GM18909 (cell line): ENCODE data around the gene VPS13C.

Experiments used
- ATAC-seq: cut with Tn5 transposase; IDR thresholded peaks from one replicate; pipeline ENCODE4 v1.9.1; 2021; ENCODE audit warnings: mild to moderate bottlenecking; ENCODE audit not compliant: unreplicated experiment, poor library complexity

Gene VPS13C

DNA sequence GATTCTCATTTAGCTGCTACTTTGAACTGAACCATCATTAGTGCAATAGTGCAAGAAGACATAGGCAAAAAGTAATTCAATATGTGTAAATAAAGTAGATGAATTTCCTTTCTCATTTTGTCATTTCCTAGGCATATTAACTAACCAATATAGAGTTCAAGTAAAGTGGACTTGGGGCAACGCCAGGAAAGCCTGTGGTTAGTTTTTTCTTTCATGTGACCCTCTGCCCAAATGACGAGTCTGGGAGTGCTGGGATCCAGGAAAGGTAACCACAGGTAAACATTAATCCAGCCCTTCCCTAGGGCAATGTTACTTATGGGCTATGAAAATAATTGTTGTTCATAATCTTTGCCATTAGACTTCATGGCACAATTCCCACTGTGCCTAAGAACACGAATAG is 181.0 kb downstream of the VPS13C start:
- no peak for ATAC-seq

- no peak for ATAC-seq
Measured at GRCh38 chr15:61871926-61872522, 188.2 kb downstream of the VPS13C start.

DNA sequence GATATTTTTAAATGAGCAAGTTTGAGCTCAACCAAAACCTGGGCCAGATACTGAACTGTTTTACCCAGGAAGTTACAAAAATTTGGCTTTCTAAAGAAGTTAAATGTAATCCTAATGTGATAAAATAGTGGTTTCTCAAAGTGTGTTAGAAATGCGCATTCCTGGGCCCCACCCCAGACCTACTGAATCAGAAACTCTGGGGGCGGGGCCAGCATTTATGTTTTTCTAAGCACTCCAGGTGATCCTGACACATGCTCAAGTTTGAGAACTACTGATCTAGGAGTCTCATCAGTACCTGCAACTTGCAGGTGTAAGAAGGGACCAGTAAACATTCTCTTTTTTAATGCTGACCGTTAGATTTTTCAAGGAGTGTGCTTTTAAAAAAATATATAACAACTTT is 190.6 kb downstream of the VPS13C start:
- ATAC-seq: no peak

DNA sequence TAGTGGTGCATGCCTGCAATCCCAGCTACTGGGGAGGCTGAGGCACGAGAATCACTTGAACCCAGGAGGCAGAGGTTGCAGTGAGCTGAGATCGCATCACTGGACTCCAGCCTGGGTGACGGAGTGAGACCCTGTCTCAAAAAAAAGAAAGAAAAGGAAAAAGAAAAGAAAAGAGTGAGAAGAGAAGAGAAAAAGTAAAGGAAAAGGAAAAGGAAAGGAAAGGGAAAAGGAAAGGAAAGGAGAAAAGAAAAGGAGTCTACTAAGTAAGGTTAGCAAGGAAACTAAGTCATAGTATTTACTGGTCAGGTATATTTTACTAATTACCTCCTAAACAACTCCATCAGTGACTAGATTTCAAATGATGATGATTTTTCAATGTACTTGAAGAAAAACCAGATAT is 198.3 kb downstream of the VPS13C start:
- ATAC-seq: no peak

- no peak for ATAC-seq
Measured at GRCh38 chr15:61857169-61857829, 202.9 kb downstream of the VPS13C start.

DNA sequence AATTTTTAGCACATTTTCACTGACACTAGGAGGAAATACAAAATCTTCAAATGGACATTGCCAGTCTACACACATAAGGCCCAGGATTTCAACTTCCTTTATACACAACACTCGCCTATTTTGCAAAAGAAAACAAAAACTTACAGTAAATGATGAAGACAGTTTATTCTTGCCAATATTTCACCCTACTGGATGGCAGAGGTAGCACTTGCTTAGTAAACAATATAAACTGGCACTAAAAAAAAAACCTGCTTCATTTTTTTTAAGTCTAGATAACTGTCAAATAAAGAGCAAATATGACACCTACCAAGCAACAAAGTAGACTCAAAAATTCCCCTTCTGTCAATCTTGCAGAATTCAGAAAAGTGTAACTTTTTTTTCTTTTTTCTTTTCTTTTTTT is 204.0 kb downstream of the VPS13C start:
- ATAC-seq: no peak

DNA sequence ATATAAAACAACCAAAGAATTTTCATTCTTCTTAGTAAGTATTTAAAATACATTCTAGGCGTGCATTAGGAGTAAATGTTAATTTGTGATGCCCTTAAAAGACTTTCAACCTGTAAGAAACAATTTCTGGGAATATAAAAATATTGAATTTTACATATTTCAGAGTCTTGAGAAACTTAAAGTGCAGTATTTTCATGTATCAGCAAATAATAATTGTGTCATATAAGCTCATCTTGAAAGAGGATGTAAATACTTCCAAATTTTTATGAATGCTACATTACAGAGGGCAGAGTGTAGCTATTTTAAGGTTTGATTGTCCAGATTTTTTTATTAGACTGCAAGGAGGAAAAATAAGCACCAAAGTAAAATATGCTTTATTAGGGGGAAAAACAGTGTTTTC is 207.1 kb downstream of the VPS13C start:
- ATAC-seq: no peak

DNA sequence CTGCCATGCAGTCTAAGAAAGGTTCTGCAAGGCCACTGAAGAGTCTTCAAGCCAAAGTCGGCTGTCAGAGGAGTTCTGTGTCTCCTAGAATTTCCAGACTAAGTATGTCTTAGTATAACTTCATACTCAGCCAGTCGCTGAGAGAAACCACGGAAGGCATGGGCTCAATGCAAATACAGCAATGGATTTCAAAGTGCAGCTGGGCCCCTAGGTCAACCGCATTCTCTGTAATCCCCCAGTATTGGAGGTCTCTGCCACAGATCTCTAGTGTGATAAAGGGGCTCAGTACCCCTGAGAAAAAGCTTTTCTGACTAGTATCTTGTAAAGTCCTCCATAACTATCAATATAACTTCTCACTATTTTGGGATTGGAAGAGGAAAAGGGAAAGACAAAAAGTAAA is 208.3 kb downstream of the VPS13C start:
- no peak for ATAC-seq

DNA sequence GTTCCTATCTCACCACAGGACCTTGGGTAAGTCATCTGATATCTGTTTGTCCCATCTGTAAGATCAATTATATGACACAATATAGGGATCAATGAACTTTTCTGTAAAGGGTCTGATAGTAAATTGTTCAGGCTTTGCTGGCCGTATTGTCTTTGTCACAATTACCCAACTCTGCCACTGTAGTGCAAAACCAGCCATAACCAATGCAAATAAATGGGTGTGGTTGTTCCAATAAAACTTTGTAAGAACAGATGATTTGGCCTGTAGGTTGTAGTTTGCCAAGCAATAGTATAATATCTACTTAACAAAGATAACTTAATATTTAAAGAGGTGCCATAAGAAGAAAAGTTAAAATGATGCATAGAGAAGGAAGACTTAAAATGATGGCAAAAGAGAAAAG is 210.8 kb downstream of the VPS13C start:
- no peak for ATAC-seq

- no peak for ATAC-seq
Measured at GRCh38 chr15:61841466-61841865, 218.8 kb downstream of the VPS13C start.

GRCh38 chr15:61840090-61840489 is 220.2 kb downstream of the VPS13C start:
- ATAC-seq: no peak

- no peak for ATAC-seq
Measured at GRCh38 chr15:61839546-61839945, 220.7 kb downstream of the VPS13C start.

DNA sequence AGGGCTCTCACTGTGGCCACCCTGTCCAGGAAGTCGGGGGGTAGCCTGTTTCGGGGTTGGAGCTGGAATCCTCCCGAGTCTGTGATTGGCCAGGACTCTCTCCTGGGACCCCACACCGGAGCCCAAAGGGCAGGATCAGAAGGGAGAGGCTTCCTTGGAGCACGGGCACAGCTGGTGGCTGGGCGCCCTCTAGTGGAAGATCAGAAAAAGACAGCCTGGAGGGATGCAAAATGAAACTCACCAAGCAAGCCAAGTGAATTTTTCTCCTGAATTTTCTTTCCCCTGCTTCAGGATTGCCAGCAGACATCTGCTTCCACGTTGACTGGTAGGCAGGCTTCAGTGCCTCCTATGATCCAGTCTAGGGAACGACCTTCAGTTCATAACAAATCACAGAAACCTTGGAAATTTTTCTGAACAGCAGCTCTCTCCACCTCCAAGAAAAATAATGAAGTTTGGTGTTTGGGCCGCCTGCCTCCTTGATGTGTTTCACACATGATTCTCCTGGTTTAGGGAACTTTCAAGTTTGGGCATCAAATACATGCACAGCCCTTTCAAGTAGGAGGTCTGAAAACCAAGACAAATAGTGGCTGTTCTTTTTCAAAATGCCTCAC is 224.6 kb downstream of the VPS13C start:
- ATAC-seq: no peak

DNA sequence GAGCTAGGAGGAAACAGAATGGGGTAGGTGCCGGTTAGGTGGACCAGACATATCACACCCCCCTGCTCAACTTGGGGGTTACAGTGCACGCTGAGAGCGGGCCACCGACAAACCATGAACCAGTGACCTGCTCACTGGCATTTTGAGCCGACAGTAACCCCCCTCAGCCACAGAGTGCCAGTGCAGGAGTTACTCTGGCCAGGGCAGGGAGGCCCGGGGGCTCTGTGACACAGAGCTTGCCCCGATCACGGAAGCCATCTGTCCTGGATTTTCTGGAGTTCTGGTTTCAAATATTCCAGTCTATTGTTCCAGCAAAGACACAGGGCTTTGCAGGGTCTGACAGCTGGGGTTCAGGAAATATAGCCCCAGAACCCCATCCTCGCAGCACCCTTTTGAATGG is 225.2 kb downstream of the VPS13C start:
- no peak for ATAC-seq

- peak; percentile 52 for ATAC-seq
Measured at GRCh38 chr15:61834076-61834697, 226.1 kb downstream of the VPS13C start.

GRCh38 chr15:61832223-61832622 is 228.0 kb downstream of the VPS13C start:
- no peak for ATAC-seq

- ATAC-seq: no peak
Measured at GRCh38 chr15:61831505-61831921, 228.7 kb downstream of the VPS13C start.

DNA sequence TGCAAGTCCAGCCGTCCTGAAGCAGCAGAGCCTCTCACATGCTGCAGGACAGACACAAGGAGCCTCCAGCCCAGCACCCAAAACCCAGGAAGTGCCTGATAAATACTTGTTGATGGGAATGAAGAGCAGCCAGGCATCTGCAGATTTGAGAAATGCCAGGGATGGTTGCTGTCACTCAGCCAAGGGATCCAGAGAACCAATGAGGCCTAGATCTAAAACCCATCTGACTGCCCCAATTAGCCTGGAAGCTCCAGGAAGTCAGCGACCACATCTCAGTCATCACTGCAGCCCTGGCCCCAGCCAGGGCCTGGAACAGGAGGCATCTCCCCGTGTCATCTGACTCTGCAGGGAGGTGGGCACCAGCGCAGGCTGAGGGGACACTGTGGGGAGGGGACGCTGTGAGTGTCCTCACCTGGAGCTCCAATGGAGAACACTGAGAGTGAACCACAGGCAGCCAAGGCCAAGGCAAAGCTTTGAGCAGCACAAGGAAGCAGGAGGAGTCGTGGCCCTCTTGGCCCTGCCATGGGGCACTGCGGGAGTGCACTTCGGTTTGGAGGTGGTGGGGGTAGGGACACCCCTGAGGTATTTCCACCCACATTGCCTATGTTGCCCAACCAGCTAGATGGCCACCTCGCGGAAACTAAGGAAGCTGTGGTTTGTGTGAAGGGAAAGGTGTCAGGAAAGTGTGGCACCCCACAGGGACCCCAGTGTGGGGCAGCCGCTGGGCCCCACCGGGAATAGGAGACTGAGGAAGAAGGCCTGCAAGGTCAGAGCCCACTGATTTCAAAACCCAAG is 229.5 kb downstream of the VPS13C start:
- no peak for ATAC-seq

DNA sequence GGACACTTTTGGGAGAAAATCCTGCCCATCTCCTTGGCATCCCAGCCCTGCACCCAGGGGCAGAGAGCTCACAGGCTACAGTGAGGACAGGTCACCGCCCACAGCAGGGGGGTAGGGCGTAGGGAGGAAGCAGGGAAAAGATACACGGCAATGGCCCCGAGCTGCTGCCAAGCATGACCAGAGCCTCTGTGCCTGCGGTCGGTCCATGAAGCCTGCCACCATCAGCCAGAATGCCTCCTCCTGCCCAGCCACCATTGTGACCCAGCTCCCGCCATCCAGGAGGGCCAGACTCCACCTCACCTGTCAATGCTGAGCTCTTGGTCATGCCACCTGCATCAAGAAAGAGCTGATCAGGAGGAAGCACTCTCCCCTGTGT is 230.7 kb downstream of the VPS13C start:
- ATAC-seq: no peak

DNA sequence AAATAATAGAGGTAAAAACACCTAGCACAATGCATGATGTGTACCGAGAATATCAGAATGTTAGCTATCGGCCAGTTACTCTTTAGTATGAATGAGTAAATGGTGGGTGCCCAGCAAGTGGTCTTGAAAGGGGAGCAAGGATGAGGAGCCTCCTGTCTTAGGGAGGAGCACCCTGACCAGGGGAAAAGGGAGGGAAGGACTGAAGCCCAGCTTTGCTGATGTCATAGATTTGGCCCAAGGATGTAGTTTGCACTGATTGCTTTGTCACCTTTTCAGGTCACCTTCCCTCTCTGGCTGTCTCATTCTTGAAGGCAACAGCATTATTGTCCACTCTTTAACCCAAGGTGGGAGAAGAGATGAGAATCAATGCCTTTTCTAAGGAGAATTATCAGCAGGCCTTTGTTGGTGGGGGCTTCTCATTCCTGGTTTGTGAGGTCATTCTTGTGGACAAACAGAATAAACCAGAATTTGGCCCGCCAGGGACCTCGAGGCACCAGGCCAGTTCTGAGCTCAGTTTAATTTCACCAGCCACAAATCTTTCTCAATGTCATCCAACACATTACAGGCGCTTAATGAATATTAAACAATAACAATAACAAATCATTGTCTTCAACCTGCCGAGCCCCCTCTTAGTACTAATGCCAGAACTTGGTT is 231.3 kb downstream of the VPS13C start:
- no peak for ATAC-seq
